HG03280 (cell line): ENCODE measurements around the gene SORCS1.
"Not testable (repeated sequence)": the region's sequence is repeated elsewhere in the genome, so short reads cannot be mapped to it uniquely, and the experiment has no call there.

Source experiments
- ATAC-seq: cut with Tn5 transposase; IDR thresholded peaks from one replicate; pipeline ENCODE4 v1.9.1; 2021; ENCODE audit warnings: mild to moderate bottlenecking, moderate library complexity; ENCODE audit not compliant: unreplicated experiment

The SORCS1 gene

GRCh38 chr10:106952033-106952432, 212.5 kb downstream of the SORCS1 start:
- ATAC-seq: no peak

- no peak for ATAC-seq
Measured at GRCh38 chr10:106949680-106950478, 214.6 kb downstream of the SORCS1 start.

- peak; percentile 65 for ATAC-seq
Measured at GRCh38 chr10:106947643-106948042, 216.9 kb downstream of the SORCS1 start.

GRCh38 chr10:106942035-106942662, 222.4 kb downstream of the SORCS1 start:
- no peak for ATAC-seq

- ATAC-seq: no peak
Measured at GRCh38 chr10:106941297-106942034, 223.0 kb downstream of the SORCS1 start.

GRCh38 chr10:106938513-106938912, 226.0 kb downstream of the SORCS1 start:
- ATAC-seq: no peak

GRCh38 chr10:106935978-106936451, 228.5 kb downstream of the SORCS1 start:
- ATAC-seq: peak; percentile 88

- ATAC-seq: no peak
Measured at GRCh38 chr10:106931853-106932249, 232.7 kb downstream of the SORCS1 start.

GRCh38 chr10:106931159-106931852, 233.2 kb downstream of the SORCS1 start:
- ATAC-seq: peak; percentile 64

GRCh38 chr10:106930751-106931150, 233.8 kb downstream of the SORCS1 start:
- no peak for ATAC-seq

- no peak for ATAC-seq
Measured at GRCh38 chr10:106929291-106929895, 235.1 kb downstream of the SORCS1 start.

GRCh38 chr10:106928151-106928550, 236.4 kb downstream of the SORCS1 start:
- ATAC-seq: not testable (repeated sequence)

- ATAC-seq: no peak
Measured at GRCh38 chr10:106925191-106925590, 239.3 kb downstream of the SORCS1 start.

- ATAC-seq: no peak
Measured at GRCh38 chr10:106920538-106920937, 244.0 kb downstream of the SORCS1 start.

GRCh38 chr10:106919871-106920282, 244.6 kb downstream of the SORCS1 start:
- peak; percentile 75 for ATAC-seq

GRCh38 chr10:106917452-106918055, 247.0 kb downstream of the SORCS1 start:
- no peak for ATAC-seq

GRCh38 chr10:106914016-106914415, 250.5 kb downstream of the SORCS1 start:
- ATAC-seq: no peak

GRCh38 chr10:106913348-106913747, 251.2 kb downstream of the SORCS1 start:
- no peak for ATAC-seq

- ATAC-seq: no peak
Measured at GRCh38 chr10:106911096-106911495, 253.4 kb downstream of the SORCS1 start.

GRCh38 chr10:106910666-106911065, 253.8 kb downstream of the SORCS1 start:
- ATAC-seq: no peak
